Thyroid gland (tissue), 4 donors: ENCODE measurements around the gene AKR1E2.

Experiments
- CTCF ChIP-seq, 6 experiments: fragments of 200-600 bp in 3 of 6; fragments of 450-650 bp in 3 of 6; sonication (generic) in 3 of 6; IDR thresholded peaks; one replicate each; pipeline ENCODE4 v1.5.1; 2016 to 2019; ENCODE audit warnings: antibody characterized with exemption in 6 of 6, mild to moderate bottlenecking in 2 of 6, inconsistent platforms in 1 of 6, moderate library complexity in 1 of 6
- POLR2A ChIP-seq, 2 donors: fragments of 450-650 bp; IDR thresholded peaks; one replicate each; pipeline ENCODE4 v1.6.1; 2017; ENCODE audit warnings: antibody characterized with exemption in 2 of 2, mild to moderate bottlenecking in 2 of 2, moderate library complexity in 1 of 2

DNA sequence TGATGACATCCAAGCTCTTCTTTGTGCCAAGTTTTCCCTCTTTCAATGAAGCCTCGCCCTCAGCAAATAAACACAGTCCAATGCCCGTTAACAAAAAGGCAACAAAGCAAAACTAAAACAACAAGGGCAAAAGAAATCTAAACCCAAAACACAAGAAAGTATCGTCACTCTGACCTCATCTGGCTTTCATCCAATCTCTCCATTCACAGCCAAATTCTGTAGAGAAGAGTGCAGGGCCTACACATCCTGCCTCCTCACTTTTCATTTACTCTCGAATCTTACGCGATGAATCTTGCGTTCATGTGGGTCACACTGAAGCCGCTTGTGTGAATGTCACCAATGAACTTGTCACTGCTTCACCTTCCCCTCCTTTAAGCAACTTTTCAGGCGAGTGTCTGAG is 15.9 kb upstream of the AKR1E2 start:
- TF ChIP-seq POLR2A (IDR thresholded peaks at IDR 0.05) (peak in 1 of 2 donors; percentile 33), CTCF (IDR thresholded peaks at IDR 0.05) (no peak)
